Activated CD4-positive, alpha-beta T cell treated with anti-CD3 and anti-CD28 coated beads, Interleukin-2, amount 50 U/mL, for 1 hour (primary cell): Measurements from ENCODE around the gene METTL5.

Experiments
- DNase-seq: peaks from one replicate; pipeline ENCODE4 v3.0.0-alpha.2; 2020

The METTL5 gene

GRCh38 chr2:169778446-169778845 lies 46.3 kb downstream of the METTL5 start:
- no peak for DNase-seq

- no peak for DNase-seq
Measured at GRCh38 chr2:169776252-169776761, 48.4 kb downstream of the METTL5 start.

DNA sequence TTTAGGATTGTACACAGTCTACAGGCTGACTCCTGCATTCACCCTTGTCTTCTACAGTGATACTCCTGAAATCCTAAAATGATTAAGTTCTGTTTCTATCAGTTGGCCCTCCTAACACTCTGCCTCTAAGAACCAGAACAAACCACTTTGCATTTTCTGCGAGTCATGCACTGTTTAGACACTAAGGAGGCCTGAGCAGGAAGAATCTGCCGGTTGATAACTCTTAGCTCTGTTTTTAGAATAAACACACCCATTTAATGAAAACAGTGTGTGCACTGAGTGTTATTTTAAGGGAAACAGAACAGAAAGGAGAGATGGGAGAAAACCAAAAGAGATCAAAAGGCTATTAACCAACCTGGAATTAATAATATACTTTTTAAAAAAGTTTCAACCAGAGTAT lies 48.9 kb downstream of the METTL5 start:
- no peak for DNase-seq

DNA sequence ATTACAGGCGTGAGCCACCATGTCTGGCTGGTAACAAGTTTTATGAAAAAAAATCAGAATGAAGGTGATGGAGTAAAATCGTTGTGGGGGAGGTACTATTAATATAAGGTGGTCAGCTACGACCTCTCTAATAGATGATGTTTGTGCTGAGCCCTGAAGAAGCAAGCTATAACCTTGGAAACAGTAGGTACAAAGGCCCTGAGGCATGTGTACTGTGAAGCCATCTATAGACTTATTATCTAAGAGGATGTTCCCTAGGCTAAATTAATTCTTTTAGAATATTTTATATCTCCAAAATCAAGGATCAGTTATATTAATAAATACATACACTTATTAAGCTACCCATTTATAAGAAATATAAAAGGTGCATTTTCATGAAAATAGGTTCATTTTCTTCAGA lies 49.4 kb downstream of the METTL5 start:
- no peak for DNase-seq

DNA sequence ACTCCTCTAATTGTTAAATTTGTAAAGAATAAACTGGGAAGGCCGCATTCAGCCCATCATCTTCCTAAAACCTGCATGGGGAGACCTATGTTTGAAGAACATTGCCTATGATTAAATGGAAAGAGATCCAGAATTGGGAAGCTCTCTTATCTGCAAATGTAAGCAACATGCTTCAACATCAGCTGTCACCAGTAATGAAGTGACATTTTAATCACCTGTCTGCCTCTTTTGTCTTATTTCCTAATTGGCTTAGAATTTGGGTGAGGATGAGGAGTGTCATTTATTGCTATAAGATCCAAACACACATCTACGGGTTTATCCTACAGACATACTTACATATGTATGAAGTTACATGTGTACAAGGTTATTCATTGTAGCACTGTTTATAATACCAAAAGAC lies 52.1 kb downstream of the METTL5 start:
- no peak for DNase-seq

DNA sequence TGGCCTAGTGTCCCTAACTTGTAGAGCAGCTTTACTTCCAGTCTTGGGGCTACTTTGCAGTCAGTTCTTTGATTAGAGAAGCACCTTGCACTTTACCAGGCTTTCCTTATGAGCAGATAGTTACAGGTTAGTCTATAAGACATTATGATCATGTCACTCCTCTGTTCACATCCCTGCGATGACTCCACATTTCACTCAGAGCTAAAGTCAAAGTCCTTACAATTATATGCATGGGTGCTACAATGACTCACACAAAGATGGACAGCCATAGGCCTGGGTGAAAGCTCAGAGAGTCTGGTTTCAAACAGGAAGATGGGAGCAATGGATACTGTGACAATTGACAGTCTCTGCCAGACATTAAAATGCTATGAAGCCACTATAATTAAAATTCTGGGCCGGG lies 53.1 kb downstream of the METTL5 start:
- DNase-seq = no peak

DNA sequence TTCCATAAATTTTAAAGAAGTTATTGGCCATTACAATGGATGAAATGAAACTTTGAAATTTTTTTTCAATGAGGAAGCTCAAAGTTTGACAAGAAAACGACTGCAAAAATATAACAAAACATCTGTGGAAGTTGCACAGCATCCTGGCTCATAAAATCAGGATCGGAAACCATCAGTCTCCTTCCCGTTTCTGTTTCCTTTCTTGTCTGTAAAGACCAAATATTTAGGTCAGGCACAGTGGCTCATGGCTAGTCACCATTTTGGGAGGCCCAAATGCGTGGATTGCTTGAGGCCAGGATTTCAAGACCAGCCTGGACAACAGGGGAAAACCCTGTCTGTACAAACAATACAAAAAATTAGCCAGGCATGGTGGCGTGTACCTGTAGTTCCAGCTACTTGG lies 53.7 kb downstream of the METTL5 start:
- no peak for DNase-seq

DNA sequence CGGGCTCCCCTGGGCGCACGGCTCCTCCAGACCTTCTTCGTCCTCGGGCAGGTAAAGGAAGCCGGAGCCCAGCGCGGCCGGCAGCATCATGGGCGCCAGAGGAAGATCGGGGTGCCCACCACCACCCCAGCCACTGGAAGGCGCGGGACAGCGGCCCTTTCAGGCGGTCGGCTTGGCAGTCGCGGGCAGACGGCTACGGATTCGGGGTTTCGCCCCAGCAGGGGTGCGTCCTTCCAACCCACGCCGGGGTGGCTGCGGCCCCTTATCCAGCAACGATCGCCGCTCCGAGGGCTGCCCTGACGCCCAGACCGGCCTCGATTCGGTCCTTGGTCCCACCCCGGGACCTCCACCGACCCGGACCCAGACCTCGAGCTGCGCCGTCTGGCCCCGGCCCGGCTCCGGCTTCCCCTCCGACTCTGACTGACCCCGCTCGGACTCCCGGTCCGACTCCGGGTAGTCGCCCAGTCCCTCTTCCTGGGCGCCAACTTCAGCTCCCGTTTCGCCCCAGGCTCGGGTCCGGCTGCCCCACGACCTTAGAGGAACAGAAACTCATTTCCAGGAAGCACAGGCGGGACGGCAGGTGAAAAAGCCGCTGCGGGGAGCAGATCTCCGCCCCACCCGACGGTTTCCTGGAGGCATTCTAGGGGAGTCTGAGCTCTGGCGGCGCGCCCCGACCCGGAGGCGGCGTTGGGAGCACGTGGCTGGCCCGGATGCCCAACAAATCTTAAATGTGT lies 56.3 kb downstream of the METTL5 start:
- peak; percentile 23 for DNase-seq

- peak; percentile 59 for DNase-seq
Measured at GRCh38 chr2:169767243-169767888, 57.3 kb downstream of the METTL5 start.

DNA sequence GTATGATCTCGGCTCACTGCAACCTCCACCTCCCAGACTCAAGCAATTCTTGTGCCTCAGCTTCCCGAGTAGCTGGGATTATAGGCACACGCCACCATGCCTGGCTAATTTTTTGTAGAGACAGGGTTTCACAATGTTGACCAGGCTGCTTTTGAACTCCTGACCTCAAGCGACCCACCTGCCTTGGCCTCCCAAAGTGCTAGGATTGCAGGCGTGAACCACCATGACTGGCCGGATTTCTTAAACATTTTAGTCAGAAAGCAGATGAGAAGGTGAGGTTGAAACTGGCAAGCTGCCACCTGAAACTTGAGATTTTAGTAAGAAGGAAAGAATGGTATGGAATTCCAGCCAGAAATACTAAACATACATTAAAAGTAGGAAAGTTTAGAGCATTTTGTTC lies 59.2 kb downstream of the METTL5 start:
- no peak for DNase-seq

DNA sequence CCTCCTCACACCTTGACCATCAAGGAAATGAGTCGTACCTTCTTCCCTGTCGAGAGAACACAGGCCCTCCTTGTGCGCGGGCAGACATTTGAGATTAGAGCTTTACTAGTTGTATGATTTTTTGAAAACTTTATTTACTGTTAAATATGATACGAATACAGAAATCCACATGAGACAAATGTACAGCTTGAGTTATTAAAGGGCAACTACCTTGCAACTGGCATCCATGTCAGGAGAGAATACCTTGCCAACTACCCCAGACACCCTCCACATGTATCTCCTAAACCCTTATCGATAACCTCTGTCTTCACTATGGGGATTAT lies 62.8 kb downstream of the METTL5 start:
- DNase-seq = no peak
